Measurements from ENCODE around the gene SEC61A1. TPM values are rescaled to one million over a fixed set of nuclear protein-coding genes. Genes with fewer than 3 reads are reported as not detected.

The SEC61A1 gene
- total and polyA plus RNA-seq, 4 donors: 80.4 to 295 (median 147) TPM

GRCh38 chr3:128054367-128054766 lies 2.1 kb downstream of the SEC61A1 start:
- no peak overlapping the region for H3K9ac ChIP-seq (ENCODE audit: low read depth in 1 of 2, low read length in 2 of 2)
- H3K36me3 ChIP-seq (ENCODE audit: control insufficient read depth in 4 of 4, insufficient read depth in 3 of 4, low read depth in 1 of 4, low read length in 3 of 4): peaks cover 4 to 37% (median 32%) of the 10 kb centered on the region in 4 donors
- H3K27me3 ChIP-seq (ENCODE audit: control insufficient read depth in 4 of 4, insufficient read depth in 4 of 4, low read length in 3 of 4): no peaks in the 10 kb centered on the region
- H3K4me3 ChIP-seq (ENCODE audit: low read depth in 1 of 3, low read length in 3 of 3): peak overlapping the region in 2 of 3 donors; percentile 97 to 99
- WGBS: 58% methylated on average over 3 of the region's 3 CpGs
- TF ChIP-seq, protein P1, sequence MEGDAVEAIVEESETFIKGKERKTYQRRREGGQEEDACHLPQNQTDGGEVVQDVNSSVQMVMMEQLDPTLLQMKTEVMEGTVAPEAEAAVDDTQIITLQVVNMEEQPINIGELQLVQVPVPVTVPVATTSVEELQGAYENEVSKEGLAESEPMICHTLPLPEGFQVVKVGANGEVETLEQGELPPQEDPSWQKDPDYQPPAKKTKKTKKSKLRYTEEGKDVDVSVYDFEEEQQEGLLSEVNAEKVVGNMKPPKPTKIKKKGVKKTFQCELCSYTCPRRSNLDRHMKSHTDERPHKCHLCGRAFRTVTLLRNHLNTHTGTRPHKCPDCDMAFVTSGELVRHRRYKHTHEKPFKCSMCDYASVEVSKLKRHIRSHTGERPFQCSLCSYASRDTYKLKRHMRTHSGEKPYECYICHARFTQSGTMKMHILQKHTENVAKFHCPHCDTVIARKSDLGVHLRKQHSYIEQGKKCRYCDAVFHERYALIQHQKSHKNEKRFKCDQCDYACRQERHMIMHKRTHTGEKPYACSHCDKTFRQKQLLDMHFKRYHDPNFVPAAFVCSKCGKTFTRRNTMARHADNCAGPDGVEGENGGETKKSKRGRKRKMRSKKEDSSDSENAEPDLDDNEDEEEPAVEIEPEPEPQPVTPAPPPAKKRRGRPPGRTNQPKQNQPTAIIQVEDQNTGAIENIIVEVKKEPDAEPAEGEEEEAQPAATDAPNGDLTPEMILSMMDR (IDR thresholded peaks at IDR 0.05; ENCODE audit: low read depth, low read length, missing input control): no peak
- no peak for DNase-seq (ENCODE audit: low spot score)
- H3K27ac ChIP-seq (ENCODE audit: low read depth in 1 of 2, low read length in 2 of 2): peak overlapping the region; percentile 19 to 58
- H3K9me3 ChIP-seq (ENCODE audit: control insufficient read depth in 4 of 4, low read length in 3 of 4): no peaks in the 10 kb centered on the region
- peaks cover 5 to 40% (median 32%) of the 10 kb centered on the region in 4 donors for H3K4me1 ChIP-seq (ENCODE audit: control insufficient read depth in 4 of 4, insufficient read depth in 4 of 4, low read length in 3 of 4)

DNA sequence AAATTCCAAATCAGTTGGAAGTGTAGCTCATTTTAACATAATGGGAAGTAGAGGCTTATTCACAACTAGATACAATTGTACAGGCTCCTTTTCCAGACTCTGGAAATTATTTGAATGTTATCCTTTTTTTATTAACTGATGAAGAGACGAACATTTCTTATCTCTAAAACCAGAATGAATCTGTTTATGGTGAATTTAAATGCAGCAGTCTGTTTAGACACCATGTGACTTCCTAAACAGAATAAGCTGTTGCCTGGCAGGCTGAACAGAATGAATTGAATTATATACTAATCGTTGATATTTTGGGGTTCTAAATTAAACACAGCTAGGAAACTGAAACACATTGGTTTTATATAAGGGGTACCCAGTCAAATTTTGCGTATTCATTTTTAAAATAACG lies 4.0 kb downstream of the SEC61A1 start:
- no peak for DNase-seq (ENCODE audit: low spot score)
- no peaks in the 10 kb centered on the region for H3K27me3 ChIP-seq (ENCODE audit: control insufficient read depth in 4 of 4, insufficient read depth in 4 of 4, low read length in 3 of 4)
- WGBS: 89% methylated on average over 4 of the region's 4 CpGs
- peaks cover 10 to 56% (median 51%) of the 10 kb centered on the region in 4 donors for H3K36me3 ChIP-seq (ENCODE audit: control insufficient read depth in 4 of 4, insufficient read depth in 3 of 4, low read depth in 1 of 4, low read length in 3 of 4)
- H3K9ac ChIP-seq (ENCODE audit: low read depth in 1 of 2, low read length in 2 of 2): no peak overlapping the region
- H3K4me3 ChIP-seq (ENCODE audit: low read depth in 1 of 3, low read length in 3 of 3): no peak overlapping the region
- TF ChIP-seq FOXA2 (IDR thresholded peaks at IDR 0.05): no peak
- TF ChIP-seq, protein P2, sequence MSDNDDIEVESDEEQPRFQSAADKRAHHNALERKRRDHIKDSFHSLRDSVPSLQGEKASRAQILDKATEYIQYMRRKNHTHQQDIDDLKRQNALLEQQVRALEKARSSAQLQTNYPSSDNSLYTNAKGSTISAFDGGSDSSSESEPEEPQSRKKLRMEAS (IDR thresholded peaks at IDR 0.05): no peak
- no peak for TF ChIP-seq JUND (IDR thresholded peaks at IDR 0.05)
- TF ChIP-seq RAD21 (IDR thresholded peaks at IDR 0.05): no peak
- no peak for TF ChIP-seq HNF4G (IDR thresholded peaks at IDR 0.05)
- TF ChIP-seq, protein P3, sequence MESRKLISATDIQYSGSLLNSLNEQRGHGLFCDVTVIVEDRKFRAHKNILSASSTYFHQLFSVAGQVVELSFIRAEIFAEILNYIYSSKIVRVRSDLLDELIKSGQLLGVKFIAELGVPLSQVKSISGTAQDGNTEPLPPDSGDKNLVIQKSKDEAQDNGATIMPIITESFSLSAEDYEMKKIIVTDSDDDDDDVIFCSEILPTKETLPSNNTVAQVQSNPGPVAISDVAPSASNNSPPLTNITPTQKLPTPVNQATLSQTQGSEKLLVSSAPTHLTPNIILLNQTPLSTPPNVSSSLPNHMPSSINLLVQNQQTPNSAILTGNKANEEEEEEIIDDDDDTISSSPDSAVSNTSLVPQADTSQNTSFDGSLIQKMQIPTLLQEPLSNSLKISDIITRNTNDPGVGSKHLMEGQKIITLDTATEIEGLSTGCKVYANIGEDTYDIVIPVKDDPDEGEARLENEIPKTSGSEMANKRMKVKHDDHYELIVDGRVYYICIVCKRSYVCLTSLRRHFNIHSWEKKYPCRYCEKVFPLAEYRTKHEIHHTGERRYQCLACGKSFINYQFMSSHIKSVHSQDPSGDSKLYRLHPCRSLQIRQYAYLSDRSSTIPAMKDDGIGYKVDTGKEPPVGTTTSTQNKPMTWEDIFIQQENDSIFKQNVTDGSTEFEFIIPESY (IDR thresholded peaks at IDR 0.05): no peak
- no peak for TF ChIP-seq NR2F2 (IDR thresholded peaks at IDR 0.05)
- TF ChIP-seq, protein P4, sequence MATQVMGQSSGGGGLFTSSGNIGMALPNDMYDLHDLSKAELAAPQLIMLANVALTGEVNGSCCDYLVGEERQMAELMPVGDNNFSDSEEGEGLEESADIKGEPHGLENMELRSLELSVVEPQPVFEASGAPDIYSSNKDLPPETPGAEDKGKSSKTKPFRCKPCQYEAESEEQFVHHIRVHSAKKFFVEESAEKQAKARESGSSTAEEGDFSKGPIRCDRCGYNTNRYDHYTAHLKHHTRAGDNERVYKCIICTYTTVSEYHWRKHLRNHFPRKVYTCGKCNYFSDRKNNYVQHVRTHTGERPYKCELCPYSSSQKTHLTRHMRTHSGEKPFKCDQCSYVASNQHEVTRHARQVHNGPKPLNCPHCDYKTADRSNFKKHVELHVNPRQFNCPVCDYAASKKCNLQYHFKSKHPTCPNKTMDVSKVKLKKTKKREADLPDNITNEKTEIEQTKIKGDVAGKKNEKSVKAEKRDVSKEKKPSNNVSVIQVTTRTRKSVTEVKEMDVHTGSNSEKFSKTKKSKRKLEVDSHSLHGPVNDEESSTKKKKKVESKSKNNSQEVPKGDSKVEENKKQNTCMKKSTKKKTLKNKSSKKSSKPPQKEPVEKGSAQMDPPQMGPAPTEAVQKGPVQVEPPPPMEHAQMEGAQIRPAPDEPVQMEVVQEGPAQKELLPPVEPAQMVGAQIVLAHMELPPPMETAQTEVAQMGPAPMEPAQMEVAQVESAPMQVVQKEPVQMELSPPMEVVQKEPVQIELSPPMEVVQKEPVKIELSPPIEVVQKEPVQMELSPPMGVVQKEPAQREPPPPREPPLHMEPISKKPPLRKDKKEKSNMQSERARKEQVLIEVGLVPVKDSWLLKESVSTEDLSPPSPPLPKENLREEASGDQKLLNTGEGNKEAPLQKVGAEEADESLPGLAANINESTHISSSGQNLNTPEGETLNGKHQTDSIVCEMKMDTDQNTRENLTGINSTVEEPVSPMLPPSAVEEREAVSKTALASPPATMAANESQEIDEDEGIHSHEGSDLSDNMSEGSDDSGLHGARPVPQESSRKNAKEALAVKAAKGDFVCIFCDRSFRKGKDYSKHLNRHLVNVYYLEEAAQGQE (IDR thresholded peaks at IDR 0.05): no peak
- no peak for TF ChIP-seq RXRA (IDR thresholded peaks at IDR 0.05)
- TF ChIP-seq ATF3 (IDR thresholded peaks at IDR 0.05): no peak
- H3K27ac ChIP-seq (ENCODE audit: low read depth in 1 of 2, low read length in 2 of 2): no peak overlapping the region
- peaks cover 2 to 34% (median 28%) of the 10 kb centered on the region in 4 donors for H3K4me1 ChIP-seq (ENCODE audit: control insufficient read depth in 4 of 4, insufficient read depth in 4 of 4, low read length in 3 of 4)
- no peaks in the 10 kb centered on the region for H3K9me3 ChIP-seq (ENCODE audit: control insufficient read depth in 4 of 4, low read length in 3 of 4)
